Measurements from ENCODE around the gene RPL27A.

GRCh38 chr11:8671193-8671612 lies 11.4 kb upstream of the RPL27A start:
- TF ChIP-seq CTCF (IDR thresholded peaks at IDR 0.05) (no peak), EZH2phosphoT487 (IDR thresholded peaks at IDR 0.05) (no peak)

Data from neural progenitor cell (in vitro differentiated cells).